Thyroid gland (tissue), 4 donors: ENCODE measurements around the gene ODAD4.

ENCODE experiments used
- CTCF ChIP-seq, 6 experiments: fragments of 200-600 bp in 3 of 6; fragments of 450-650 bp in 3 of 6; sonication (generic) in 3 of 6; IDR thresholded peaks; one replicate each; pipeline ENCODE4 v1.5.1; 2016 to 2019; ENCODE audit warnings: antibody characterized with exemption in 6 of 6, mild to moderate bottlenecking in 2 of 6, inconsistent platforms in 1 of 6, moderate library complexity in 1 of 6
- POLR2A ChIP-seq, 2 donors: fragments of 450-650 bp; IDR thresholded peaks; one replicate each; pipeline ENCODE4 v1.6.1; 2017; ENCODE audit warnings: antibody characterized with exemption in 2 of 2, mild to moderate bottlenecking in 2 of 2, moderate library complexity in 1 of 2

DNA sequence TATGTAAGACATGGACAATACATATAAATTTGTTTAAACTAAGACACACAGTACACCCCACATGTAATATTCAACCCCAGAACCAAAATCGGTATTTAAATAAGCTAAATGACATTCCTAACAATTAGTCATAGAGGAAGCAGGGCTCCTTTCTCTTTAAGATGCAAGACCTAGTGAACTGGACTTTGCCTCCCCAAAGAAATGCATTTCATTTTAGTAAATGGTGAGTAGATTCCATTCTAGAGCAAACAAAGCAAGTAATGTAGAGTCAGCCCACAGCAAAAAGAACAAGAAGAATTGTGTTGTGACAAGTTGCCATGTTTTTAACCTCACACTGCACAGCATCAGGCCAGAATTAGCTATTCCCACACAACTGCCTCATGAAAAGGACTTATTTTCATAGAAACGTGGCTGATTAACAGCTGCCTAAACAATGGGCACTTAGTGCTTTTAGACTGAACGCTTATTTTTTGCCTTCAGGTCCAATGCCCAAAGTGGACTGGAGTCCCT, 72.4 kb downstream of the ODAD4 start:
- TF ChIP-seq CTCF (IDR thresholded peaks at IDR 0.05) (no peak), POLR2A (IDR thresholded peaks at IDR 0.05) (no peak)
